AG04450 (cell line): Measurements from ENCODE around the gene XPO1. TPM values are rescaled to one million over a fixed set of nuclear protein-coding genes. Genes with fewer than 3 reads are reported as not detected.

Experiments
- CTCF ChIA-PET: fragments of 300-600, 350-600 bp; formaldehyde crosslinking; extraction: SDS; loops from one replicate; lab custom pipeline; 2022; ENCODE audit warnings: antibody characterized with exemption, inconsistent platforms; lab: Charles Lee
- POLR2A ChIA-PET: fragments of 350-600 bp; formaldehyde crosslinking; extraction: SDS; loops from one replicate; lab custom pipeline; 2021; ENCODE audit warnings: antibody characterized with exemption, inconsistent platforms; lab: Yijun Ruan, JAX
- DNase-seq: peaks from one replicate; pipeline ENCODE4 v3.0.0-alpha.2; 2011; ENCODE audit warnings: low read depth, low spot score
- H3K27ac ChIP-seq: one replicate; pipeline ENCODE4 v1.5.1; 2012; ENCODE audit warnings: low read depth, low read length, control low read depth
- H3K27me3 ChIP-seq: one replicate; pipeline ENCODE4 v1.6.0; 2012; ENCODE audit warnings: low read length; ENCODE audit not compliant: control insufficient read depth, insufficient read depth
- H3K4me3 ChIP-seq: 2 replicates; pipeline ENCODE4 v1.5.1; 2011; ENCODE audit warnings: mild to moderate bottlenecking, low read depth, low read length, control low read depth
- H3K9me3 ChIP-seq: 2 replicates; pipeline ENCODE4 v1.5.1; 2012; ENCODE audit warnings: low read length; ENCODE audit not compliant: control insufficient read depth, insufficient read depth
- CTCF ChIP-seq: IDR thresholded peaks from 2 replicates; pipeline ENCODE4 v1.5.1; 2011; ENCODE audit warnings: low read depth, low read length, control low read depth, inconsistent platforms
- polyA plus RNA-seq: library from polyadenylated mRNA; depleted of rRNA; stranded (reverse); fragments of >200 nt; gene quantifications from 2 replicates; pipeline ENCODE4 v1.2.3, GENCODE V29; 2011

Gene XPO1
- polyA plus RNA-seq, 1 experiment, result 143 TPM

- Histone ChIP-seq H3K4me3 (peak overlapping the region; percentile 90), H3K9me3 (peaks cover 4% of the 10 kb centered on the region; the same call in 1 of the 2 replicates), H3K27ac (peak overlapping the region; percentile 72), H3K27me3 (no peaks in the 10 kb centered on the region)
- no peak for TF ChIP-seq CTCF
- ChIA-PET POLR2A (no interaction called here), CTCF (no interaction called here)
- no peak for DNase-seq
Observed at GRCh38 chr2:61536180-61536571, 2.0 kb downstream of the XPO1 start.

DNA sequence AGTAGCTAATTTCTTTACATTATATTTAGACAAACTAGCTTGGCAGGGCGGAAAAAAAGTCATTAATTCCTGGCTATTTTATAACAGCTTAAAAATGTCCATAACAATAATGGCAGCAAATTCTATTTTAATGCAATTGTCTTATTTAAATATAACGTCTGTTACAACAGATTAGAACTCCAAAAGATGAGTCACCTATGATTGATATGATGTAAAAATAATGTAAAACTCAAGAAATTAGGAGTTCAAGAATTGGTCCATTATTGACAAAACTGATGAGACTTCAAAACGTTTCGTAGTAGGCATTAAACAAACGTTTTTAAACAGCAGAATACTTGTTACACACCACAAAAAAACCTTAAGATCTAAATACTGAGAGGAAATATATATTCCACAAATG, 2.7 kb downstream of the XPO1 start:
- POLR2A ChIA-PET, result no interaction called here
- CTCF ChIA-PET, result no interaction called here
- DNase-seq, result no peak
- Histone ChIP-seq H3K4me3 (peak overlapping the region; percentile 90), H3K27me3 (no peaks in the 10 kb centered on the region), H3K27ac (no peak overlapping the region), H3K9me3 (peaks cover 4% of the 10 kb centered on the region; the same call in 1 of the 2 replicates)
- TF ChIP-seq CTCF, result no peak

GRCh38 chr2:61534926-61535325, 3.2 kb downstream of the XPO1 start:
- CTCF ChIA-PET, result interaction anchor here (0.5 to 1.1 kb wide), 2 partner anchors 11 to 488 kb away, joined by 3 to 5 read pairs; no protein-coding TSS in a partner anchor
- no peak for DNase-seq
- POLR2A ChIA-PET, result no interaction called here

DNA sequence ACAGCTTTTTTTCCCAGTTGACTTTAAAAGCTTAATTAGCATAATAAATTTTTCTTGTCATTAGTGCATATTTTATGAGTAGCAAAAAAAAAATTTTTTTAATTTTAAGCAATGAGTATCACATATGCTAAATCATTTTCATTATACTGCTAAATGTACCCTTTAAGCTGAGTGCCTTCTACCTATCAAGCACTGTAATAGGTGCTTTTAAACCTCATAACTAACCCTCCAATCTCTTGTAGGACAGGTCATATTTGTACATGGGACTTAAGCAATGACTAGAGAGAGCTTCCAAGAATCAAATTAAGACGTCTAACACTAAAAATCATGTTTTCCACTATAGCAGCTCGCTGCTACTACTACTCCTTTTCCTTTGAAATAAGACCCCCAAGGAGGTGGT, 7.4 kb downstream of the XPO1 start:
- Histone ChIP-seq H3K4me3 (no peak overlapping the region), H3K9me3 (peaks cover 4% of the 10 kb centered on the region; the same call in 1 of the 2 replicates), H3K27me3 (no peaks in the 10 kb centered on the region), H3K27ac (no peak overlapping the region)
- TF ChIP-seq CTCF, result no peak
- ChIA-PET POLR2A (no interaction called here), CTCF (interaction anchor here (0.7 to 0.9 kb wide), 2 partner anchors 89 to 128 kb away, joined by 3 read pairs; no protein-coding TSS in a partner anchor)
- DNase-seq, result no peak

More at GRCh38 chr2:61534926-61535325, 3.2 kb downstream of the XPO1 start:
- peaks cover 4% of the 10 kb centered on the region; the same call in 1 of the 2 replicates for H3K9me3 ChIP-seq
- TF ChIP-seq CTCF, result no peak
- H3K27ac ChIP-seq, result no peak overlapping the region
- peak overlapping the region; percentile 90 for H3K4me3 ChIP-seq
- H3K27me3 ChIP-seq, result no peaks in the 10 kb centered on the region

DNA sequence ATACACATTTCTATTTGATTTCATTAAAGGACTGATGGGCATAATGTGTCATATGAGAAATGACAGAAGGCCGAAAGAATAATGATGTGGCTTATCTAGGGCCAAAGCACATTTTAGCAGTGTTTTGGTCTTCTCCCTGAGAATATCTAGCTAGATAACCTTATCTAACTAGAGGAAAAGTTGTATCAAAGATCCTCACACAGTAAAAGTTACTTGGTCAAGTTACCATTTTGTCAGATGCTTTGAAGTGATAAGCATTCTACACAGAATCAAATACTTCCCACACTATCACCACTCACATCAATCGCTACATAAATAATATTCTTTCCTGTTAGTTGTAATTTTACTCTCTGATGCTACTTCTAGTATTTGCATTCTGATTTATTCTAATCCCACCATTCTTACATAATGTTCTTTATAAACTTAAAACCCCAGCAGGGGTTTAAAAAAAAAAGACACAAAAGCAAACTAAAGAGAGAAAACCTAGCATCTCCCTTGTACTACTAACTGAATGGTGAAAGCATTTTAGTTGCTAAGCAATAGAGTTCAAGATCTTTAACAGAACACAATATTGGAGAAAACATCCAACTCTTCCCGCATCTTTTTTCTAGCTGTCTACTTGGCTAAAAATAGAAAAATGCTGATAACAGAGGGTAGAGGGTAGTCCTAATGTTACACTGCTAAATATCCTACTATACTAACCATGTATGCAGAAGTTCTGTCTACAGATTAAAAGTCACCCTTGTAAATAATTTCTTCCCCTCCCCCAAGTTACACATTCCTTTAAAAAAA, 8.0 kb downstream of the XPO1 start:
- CTCF ChIA-PET, result interaction anchor here (0.7 to 0.9 kb wide), 2 partner anchors 88 to 128 kb away, joined by 3 read pairs; no protein-coding TSS in a partner anchor
- POLR2A ChIA-PET, result no interaction called here
- DNase-seq, result no peak

More for the DNA sequence above, 8.0 kb downstream of the XPO1 start:
- Histone ChIP-seq H3K27ac (no peak overlapping the region), H3K4me3 (no peak overlapping the region), H3K27me3 (no peaks in the 10 kb centered on the region), H3K9me3 (peaks cover 4% of the 10 kb centered on the region; the same call in 1 of the 2 replicates)
- TF ChIP-seq CTCF, result no peak
